Neural crest cell (in vitro differentiated cells): ENCODE measurements around the gene RASSF4. TPM values are rescaled to one million over a fixed set of nuclear protein-coding genes. Genes with fewer than 3 reads are reported as not detected.
A peak's percentile ranks its signal among the peaks of the same experiment; 100 is the strongest.

Experiments
- DNase-seq: peaks from one replicate; pipeline ENCODE4 v3.0.0; 2021; ENCODE audit warnings: low read depth, mixed read lengths, low spot score
- H3K27ac Mint-ChIP-seq: one replicate; pipeline ENCODE4 v1.8.0; 2021; ENCODE audit warnings: mild to moderate bottlenecking, mixed read lengths; ENCODE audit not compliant: unreplicated experiment
- H3K27me3 Mint-ChIP-seq: 2 replicates; pipeline ENCODE4 v1.8.0; 2021; ENCODE audit warnings: low read depth, mild to moderate bottlenecking, mixed read lengths
- H3K36me3 Mint-ChIP-seq: 2 replicates; pipeline ENCODE4 v1.8.0; 2021; ENCODE audit warnings: low read depth, mild to moderate bottlenecking, mixed read lengths
- H3K4me1 Mint-ChIP-seq: 2 replicates; pipeline ENCODE4 v1.8.0; 2021; ENCODE audit warnings: mixed read lengths
- H3K4me3 Mint-ChIP-seq: one replicate; pipeline ENCODE4 v1.8.0; 2021; ENCODE audit warnings: mild to moderate bottlenecking, mixed read lengths
- H3K9me3 Mint-ChIP-seq: 2 replicates; pipeline ENCODE4 v1.8.0; 2021; ENCODE audit warnings: mixed read lengths
- CTCF ChIP-seq: fragments of 200-600 bp; sonication (generic); conservative IDR thresholded peaks from 2 replicates; pipeline ENCODE4 v1.5.0; 2021; ENCODE audit warnings: antibody characterized with exemption, mild to moderate bottlenecking
- total RNA-seq: library from RNA; stranded (reverse); gene quantifications from 2 replicates; pipeline ENCODE4 v1.2.1, GENCODE V29; 2021

RASSF4 gene
- total RNA-seq, 1 donor from 2014 or later: 18.6 TPM

GRCh38 chr10:44924261-44925040, 35.2 kb upstream of the RASSF4 start:
- no peak for TF ChIP-seq CTCF
- DNase-seq: no peak
- Mint-ChIP-seq H3K36me3 (no peaks in the 10 kb centered on the region), H3K27ac (no peak overlapping the region), H3K4me3 (no peak overlapping the region), H3K27me3 (no peaks in the 10 kb centered on the region), H3K4me1 (no peaks in the 10 kb centered on the region), H3K9me3 (peaks cover 3% of the 10 kb centered on the region)

- Mint-ChIP-seq H3K27ac (no peak overlapping the region), H3K27me3 (no peaks in the 10 kb centered on the region), H3K36me3 (no peaks in the 10 kb centered on the region), H3K4me3 (no peak overlapping the region), H3K9me3 (peaks cover 3% of the 10 kb centered on the region), H3K4me1 (no peaks in the 10 kb centered on the region)
- peak; percentile 48 for DNase-seq
- peak; percentile 59 for TF ChIP-seq CTCF
Observed at GRCh38 chr10:44925224-44925623, 34.4 kb upstream of the RASSF4 start.

- no peak for TF ChIP-seq CTCF
- Mint-ChIP-seq H3K27ac (no peak overlapping the region), H3K4me3 (no peak overlapping the region), H3K27me3 (no peaks in the 10 kb centered on the region), H3K4me1 (no peaks in the 10 kb centered on the region), H3K36me3 (no peaks in the 10 kb centered on the region), H3K9me3 (peaks cover 3% of the 10 kb centered on the region)
- no peak for DNase-seq
Observed at GRCh38 chr10:44925811-44926750, 33.5 kb upstream of the RASSF4 start.

- no peak for DNase-seq
- no peak overlapping the region for H3K27ac Mint-ChIP-seq
- H3K36me3 Mint-ChIP-seq: no peaks in the 10 kb centered on the region
- peaks cover 3% of the 10 kb centered on the region for H3K9me3 Mint-ChIP-seq
- TF ChIP-seq CTCF: no peak
- H3K4me3 Mint-ChIP-seq: no peak overlapping the region
- H3K27me3 Mint-ChIP-seq: no peaks in the 10 kb centered on the region
- H3K4me1 Mint-ChIP-seq: no peaks in the 10 kb centered on the region
Observed at GRCh38 chr10:44926751-44927351, 32.8 kb upstream of the RASSF4 start.

- TF ChIP-seq CTCF: no peak
- no peaks in the 10 kb centered on the region for H3K4me1 Mint-ChIP-seq
- DNase-seq: no peak
- no peaks in the 10 kb centered on the region for H3K27me3 Mint-ChIP-seq
- no peaks in the 10 kb centered on the region for H3K36me3 Mint-ChIP-seq
- no peak overlapping the region for H3K4me3 Mint-ChIP-seq
- no peak overlapping the region for H3K27ac Mint-ChIP-seq
- peaks cover 3% of the 10 kb centered on the region for H3K9me3 Mint-ChIP-seq
Observed at GRCh38 chr10:44927352-44927751, 32.2 kb upstream of the RASSF4 start.
